Calu3 (cell line): Measurements from ENCODE around the gene LSM6. TPM values are rescaled to one million over a fixed set of nuclear protein-coding genes. Genes with fewer than 3 reads are reported as not detected.

Experiments
- BruUV-seq: library from RNA; stranded (reverse); fragments of 400-500 nt; replicated peaks from 2 replicates; lab custom pipeline; 2021; lab: Mats Ljungman, UMichigan
- CTCF ChIA-PET: fragments of 300-600 bp; sonication (Branson Sonifier 250); formaldehyde crosslinking; loops from one replicate; lab custom pipeline; 2022; ENCODE audit warnings: antibody characterized with exemption; lab: Charles Lee
- DNase-seq: peaks from one replicate; pipeline ENCODE4 v3.0.0; 2022
- H3K27ac Mint-ChIP-seq: one replicate; pipeline ENCODE4 v1.8.0; 2022; ENCODE audit warnings: mixed read lengths; ENCODE audit not compliant: unreplicated experiment
- H3K27me3 Mint-ChIP-seq: one replicate; pipeline ENCODE4 v1.8.0; 2022; ENCODE audit warnings: mixed read lengths; ENCODE audit not compliant: unreplicated experiment
- H3K36me3 Mint-ChIP-seq: one replicate; pipeline ENCODE4 v1.8.0; 2022; ENCODE audit warnings: mild to moderate bottlenecking, moderate library complexity, mixed read lengths; ENCODE audit not compliant: insufficient read depth, unreplicated experiment
- H3K4me1 Mint-ChIP-seq: one replicate; pipeline ENCODE4 v1.8.0; 2022; ENCODE audit warnings: mild to moderate bottlenecking, low read depth, mixed read lengths; ENCODE audit not compliant: unreplicated experiment
- H3K4me3 Mint-ChIP-seq: one replicate; pipeline ENCODE4 v1.8.0; 2022; ENCODE audit warnings: mild to moderate bottlenecking, low read depth, moderate library complexity, mixed read lengths; ENCODE audit not compliant: unreplicated experiment
- H3K9me3 Mint-ChIP-seq: one replicate; pipeline ENCODE4 v1.8.0; 2022; ENCODE audit warnings: low read depth, mixed read lengths; ENCODE audit not compliant: unreplicated experiment
- intact Hi-C: fragments of 100-400 bp; cut with micrococcal nuclease; formaldehyde crosslinking; loops from one replicate; pipeline ENCODE4 v1.10.0; 2022; ENCODE audit not compliant: unreplicated experiment
- total RNA-seq: library from RNA; stranded (reverse); gene quantifications from 2 replicates; pipeline ENCODE4 v1.2.3, GENCODE V29; 2022
- TF ChIP-seq, protein P1 (sequence below): fragments of 200-600 bp; IDR thresholded peaks from one replicate; pipeline ENCODE4 v1.8.0; 2022; ENCODE audit warnings: antibody characterized with exemption; ENCODE audit not compliant: unreplicated experiment

Gene LSM6
- total RNA-seq, 1 experiment from 2014 or later = 37.1 TPM

DNA sequence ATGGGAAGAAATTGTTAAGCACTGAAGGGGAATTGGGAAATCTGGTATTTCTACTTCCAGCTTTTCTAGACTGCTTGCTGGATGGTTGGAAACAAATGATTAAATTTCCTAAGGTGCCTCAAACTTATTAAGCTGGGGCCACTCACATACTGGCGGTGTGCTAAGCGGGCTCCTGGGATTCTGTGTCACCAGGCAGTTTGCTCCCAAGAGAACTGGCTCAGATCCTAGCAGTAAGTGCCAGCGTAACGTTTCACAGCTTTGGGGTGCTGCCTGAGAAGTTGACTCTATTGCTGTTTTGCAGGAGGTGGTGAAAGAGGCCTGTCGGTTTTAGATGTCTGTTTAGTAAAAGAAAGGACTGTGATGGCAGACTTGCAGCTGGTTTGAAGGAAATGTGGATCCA is 31.9 kb downstream of the LSM6 start:
- intact Hi-C loops = no loop called here
- H3K4me3 Mint-ChIP-seq = no peak overlapping the region
- peaks cover 4% of the 10 kb centered on the region for H3K36me3 Mint-ChIP-seq
- H3K9me3 Mint-ChIP-seq = no peaks in the 10 kb centered on the region
- H3K27me3 Mint-ChIP-seq = no peaks in the 10 kb centered on the region
- no peak overlapping the region for H3K27ac Mint-ChIP-seq
- TF ChIP-seq, protein P1, sequence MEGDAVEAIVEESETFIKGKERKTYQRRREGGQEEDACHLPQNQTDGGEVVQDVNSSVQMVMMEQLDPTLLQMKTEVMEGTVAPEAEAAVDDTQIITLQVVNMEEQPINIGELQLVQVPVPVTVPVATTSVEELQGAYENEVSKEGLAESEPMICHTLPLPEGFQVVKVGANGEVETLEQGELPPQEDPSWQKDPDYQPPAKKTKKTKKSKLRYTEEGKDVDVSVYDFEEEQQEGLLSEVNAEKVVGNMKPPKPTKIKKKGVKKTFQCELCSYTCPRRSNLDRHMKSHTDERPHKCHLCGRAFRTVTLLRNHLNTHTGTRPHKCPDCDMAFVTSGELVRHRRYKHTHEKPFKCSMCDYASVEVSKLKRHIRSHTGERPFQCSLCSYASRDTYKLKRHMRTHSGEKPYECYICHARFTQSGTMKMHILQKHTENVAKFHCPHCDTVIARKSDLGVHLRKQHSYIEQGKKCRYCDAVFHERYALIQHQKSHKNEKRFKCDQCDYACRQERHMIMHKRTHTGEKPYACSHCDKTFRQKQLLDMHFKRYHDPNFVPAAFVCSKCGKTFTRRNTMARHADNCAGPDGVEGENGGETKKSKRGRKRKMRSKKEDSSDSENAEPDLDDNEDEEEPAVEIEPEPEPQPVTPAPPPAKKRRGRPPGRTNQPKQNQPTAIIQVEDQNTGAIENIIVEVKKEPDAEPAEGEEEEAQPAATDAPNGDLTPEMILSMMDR = no peak
- CTCF ChIA-PET = no interaction called here
- H3K4me1 Mint-ChIP-seq = no peaks in the 10 kb centered on the region
- no peak for DNase-seq
- BruUV-seq = no TSS peak

DNA sequence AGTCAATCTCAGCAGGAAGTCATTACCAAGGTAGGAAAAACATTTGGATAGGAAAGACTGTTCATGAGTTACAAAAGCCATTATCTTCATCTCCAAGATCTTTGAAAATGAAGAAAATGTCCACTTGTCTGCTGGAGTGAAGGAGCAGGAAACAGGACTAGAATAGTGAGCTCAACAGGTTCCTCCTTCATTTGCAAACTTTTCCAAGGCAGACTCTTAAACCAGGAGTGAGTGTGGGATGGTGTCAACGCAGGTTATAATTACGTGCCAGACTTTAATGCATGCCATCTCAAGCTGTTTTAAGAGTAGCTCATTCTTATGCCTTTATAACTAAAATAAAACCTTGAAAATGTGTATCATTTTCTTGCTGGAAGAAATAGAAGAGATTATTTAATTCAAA is 35.4 kb downstream of the LSM6 start:
- DNase-seq = no peak
- intact Hi-C loops = no loop called here
- Mint-ChIP-seq H3K27me3 (no peaks in the 10 kb centered on the region), H3K4me3 (no peak overlapping the region), H3K36me3 (no peaks in the 10 kb centered on the region), H3K27ac (no peak overlapping the region), H3K9me3 (no peaks in the 10 kb centered on the region), H3K4me1 (no peaks in the 10 kb centered on the region)
- CTCF ChIA-PET = no interaction called here
- TF ChIP-seq, protein P1 = no peak
- BruUV-seq = no TSS peak

DNA sequence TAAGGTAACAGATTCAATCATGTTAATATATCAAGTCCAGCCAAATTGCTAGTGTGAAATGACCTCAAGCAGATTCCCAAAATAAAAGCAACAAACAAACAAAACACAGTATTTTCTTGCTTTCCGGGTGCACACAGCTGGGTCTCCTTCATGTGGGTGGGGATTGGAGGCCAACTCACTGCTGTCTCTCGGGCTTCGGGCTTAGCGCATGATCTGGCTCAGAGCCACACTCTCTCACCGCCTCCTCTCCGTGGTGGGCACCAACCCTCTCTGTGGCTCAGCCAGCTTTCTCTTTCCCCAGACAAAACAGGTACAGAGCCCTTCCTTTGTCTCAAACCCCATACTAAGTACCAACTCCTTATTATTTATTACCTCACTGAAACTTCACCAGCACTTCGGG is 35.9 kb downstream of the LSM6 start:
- Mint-ChIP-seq H3K4me1 (no peaks in the 10 kb centered on the region), H3K4me3 (no peak overlapping the region), H3K27me3 (no peaks in the 10 kb centered on the region), H3K9me3 (no peaks in the 10 kb centered on the region), H3K27ac (no peak overlapping the region), H3K36me3 (no peaks in the 10 kb centered on the region)
- BruUV-seq = no TSS peak
- TF ChIP-seq, protein P1 = no peak
- CTCF ChIA-PET = no interaction called here
- intact Hi-C loops = no loop called here
- no peak for DNase-seq

DNA sequence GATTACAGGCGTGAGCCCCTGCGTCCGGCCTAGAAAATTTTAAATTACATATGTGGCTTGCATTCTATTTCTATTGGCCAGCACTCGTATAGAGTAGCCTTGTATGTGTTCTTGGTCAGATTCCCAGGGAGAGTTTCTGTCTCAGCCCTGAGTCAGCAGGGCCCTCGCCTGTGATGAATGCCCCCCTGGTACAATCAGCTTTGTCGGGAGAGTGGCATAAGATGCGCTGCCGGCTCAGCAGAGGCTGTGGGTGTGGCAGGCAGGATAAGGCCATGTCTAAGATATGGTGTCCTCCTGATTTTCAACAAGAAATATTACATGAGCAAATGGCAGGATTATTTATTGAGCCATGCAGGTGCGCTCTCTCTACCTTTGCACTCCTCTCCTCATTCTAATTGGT is 37.3 kb downstream of the LSM6 start:
- Mint-ChIP-seq H3K36me3 (no peaks in the 10 kb centered on the region), H3K4me1 (no peaks in the 10 kb centered on the region), H3K27me3 (no peaks in the 10 kb centered on the region), H3K27ac (no peak overlapping the region), H3K9me3 (no peaks in the 10 kb centered on the region), H3K4me3 (no peak overlapping the region)
- TF ChIP-seq, protein P1 = no peak
- no TSS peak for BruUV-seq
- intact Hi-C loops = no loop called here
- no peak for DNase-seq
- CTCF ChIA-PET = no interaction called here

DNA sequence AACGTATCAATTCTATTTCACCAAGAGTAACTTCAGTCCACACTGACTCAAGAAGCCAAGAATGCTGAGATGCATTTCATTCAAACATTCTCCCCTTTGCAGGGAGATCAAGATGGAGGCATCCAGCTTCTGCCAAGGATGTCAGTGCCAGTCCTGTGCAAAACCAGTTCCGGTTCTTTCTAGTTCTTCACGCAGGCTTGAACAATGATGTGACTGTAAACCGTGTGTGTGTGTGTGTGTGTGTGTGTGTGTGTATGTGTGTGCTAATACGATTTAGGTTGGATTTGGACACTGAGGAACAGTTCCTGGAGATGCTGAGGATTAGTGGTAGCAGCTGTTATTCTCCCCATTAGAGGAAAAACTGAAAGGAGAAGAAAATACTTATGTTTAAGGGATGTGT is 38.7 kb downstream of the LSM6 start, which contains the start of gene REELD1:
Gene REELD1 (plus strand): TSS at position 301 of the 400 bp plus-strand sequence. CDS start 2,415 bp downstream, outside the sequence.
- Mint-ChIP-seq H3K9me3 (no peaks in the 10 kb centered on the region), H3K4me1 (no peaks in the 10 kb centered on the region), H3K27ac (no peak within 1 kb of the TSS), H3K27me3 (no peaks in the 10 kb centered on the region), H3K4me3 (no peak within 1 kb of the TSS), H3K36me3 (no peaks in the 10 kb centered on the region)
- intact Hi-C loops = no loop called here
- no peak for DNase-seq
- BruUV-seq = no TSS peak
- CTCF ChIA-PET = no interaction called here
- TF ChIP-seq, protein P1 = no peak
